ENCODE results near the gene DPH2.
A peak's percentile ranks its signal among the peaks of the same experiment; 100 is the strongest.

The DPH2 gene

DNA sequence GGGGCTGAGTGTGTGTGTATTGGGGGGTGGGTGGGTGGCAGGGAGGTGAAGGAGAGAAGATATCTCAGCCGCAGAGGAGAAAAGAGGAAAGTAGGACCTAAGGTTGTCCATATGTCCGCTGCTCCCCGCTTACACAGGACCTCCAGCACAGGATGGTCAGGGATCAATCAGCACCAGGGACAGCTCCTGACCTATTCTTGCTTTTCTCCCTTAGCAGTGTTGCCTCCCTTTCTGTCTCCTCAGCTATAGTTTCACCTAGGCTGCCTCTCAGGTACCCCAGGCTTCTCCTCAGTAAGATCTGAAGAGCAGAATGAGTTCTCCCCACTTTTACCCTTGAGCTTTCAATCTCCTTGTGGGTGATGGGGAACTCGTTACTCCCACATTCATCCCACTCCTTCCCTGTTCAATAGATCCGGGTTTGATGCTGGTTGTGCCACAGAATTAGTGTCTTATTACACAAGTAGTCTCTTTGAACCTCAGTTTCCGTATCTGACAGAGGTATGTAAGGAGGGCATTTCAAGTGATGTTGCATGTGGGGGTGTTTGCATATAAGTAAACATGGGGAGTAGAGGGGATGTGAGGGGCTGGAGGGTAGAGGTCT, 1.4 kb upstream of the DPH2 start:
- peak; percentile 31 for DNase-seq (ENCODE audit: low read depth)

DNA sequence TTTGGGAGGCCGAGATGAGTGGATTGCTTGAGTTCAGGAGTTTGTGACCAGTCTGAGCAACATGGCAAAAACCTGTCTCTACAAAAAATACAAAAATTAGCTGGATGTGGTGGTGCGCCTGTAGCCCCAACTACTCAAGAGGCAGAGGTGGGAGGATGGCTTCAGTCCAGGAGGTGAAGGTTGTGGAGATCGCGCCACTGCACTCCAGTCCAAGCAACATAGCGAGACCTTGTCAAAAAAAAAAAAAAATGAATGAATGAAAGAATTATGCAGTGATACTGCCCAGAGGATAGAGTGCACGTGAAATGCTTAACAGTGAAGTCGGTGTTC, 429 bp upstream of the DPH2 start:
- DNase-seq (ENCODE audit: low read depth), result no peak

DNA sequence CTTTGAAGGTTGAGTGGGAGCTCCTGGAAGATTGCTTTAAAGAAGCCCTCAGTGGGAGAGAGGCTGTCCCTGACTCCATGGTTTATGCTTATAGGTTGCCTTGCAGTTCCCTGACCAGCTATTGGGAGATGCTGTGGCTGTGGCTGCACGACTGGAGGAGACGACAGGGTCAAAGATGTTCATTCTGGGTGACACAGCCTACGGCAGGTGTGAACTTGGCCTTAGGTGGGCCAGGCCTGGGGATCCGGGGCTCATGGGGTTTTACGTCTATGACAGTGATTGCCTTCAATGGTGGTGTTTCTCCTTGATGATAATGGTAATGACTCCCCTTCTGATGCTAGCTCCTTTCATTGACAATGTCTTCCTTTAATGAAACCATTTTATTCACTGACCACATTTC, 692 bp downstream of the DPH2 start:
- no peak for DNase-seq (ENCODE audit: low read depth)

DNA sequence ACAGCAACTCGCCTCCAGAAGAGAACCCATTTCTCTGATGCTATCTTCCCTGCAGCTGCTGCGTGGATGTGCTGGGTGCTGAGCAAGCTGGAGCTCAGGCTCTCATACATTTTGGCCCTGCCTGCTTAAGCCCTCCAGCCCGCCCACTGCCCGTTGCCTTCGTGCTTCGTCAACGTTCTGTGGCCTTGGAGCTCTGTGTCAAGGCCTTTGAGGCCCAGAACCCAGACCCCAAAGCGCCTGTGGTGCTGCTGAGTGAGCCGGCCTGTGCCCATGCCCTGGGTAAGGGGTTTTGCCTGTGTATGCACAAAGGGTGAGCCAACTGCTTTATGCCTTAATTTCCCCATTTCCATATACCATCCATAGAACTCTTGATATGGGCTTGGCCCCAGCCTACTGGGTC, 1.1 kb downstream of the DPH2 start:
- DNase-seq (ENCODE audit: low read depth), result no peak

DNA sequence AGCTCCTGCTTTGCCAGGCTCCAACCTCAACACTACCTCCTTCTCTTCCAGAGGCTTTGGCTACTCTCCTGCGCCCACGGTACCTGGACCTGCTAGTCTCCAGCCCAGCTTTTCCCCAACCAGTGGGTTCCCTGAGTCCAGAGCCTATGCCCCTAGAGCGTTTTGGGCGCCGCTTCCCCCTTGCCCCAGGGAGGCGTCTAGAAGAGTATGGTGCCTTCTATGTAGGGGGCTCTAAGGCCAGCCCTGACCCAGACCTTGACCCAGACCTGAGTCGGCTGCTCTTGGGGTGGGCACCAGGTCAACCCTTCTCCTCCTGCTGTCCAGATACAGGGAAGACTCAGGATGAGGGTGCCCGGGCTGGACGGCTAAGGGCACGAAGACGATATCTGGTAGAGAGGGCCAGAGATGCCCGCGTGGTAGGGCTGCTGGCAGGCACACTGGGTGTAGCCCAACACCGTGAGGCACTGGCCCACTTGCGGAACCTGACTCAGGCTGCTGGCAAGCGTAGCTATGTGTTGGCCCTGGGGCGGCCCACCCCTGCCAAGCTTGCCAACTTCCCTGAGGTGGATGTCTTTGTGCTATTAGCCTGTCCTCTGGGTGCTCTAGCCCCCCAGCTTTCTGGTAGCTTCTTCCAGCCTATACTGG, 1.6 kb downstream of the DPH2 start:
- no peak for DNase-seq (ENCODE audit: low read depth)

DNA sequence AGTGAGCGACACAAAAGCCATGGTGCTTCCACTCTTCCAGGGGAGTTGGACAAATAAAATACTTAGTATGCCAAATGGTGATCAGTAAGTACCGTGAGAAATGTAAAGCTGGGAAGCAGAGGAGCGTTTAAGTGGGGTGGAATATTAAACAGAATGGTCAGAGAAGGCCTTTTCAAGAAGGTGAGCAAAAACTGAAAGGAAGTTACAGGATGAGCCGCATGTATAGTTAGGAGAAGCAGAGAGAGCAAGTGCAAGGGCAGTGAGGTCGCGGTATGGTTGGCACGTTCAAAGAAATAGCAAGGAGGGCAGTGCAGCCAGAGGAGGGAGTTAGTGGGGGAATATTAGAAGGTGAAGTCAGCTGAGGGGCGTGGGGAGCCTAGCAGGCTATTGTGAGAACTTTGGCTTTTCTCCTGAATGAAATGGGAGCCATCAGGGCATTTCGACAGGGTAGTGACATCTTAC, 4.2 kb downstream of the DPH2 start:
- DNase-seq (ENCODE audit: low read depth), result no peak

DNA sequence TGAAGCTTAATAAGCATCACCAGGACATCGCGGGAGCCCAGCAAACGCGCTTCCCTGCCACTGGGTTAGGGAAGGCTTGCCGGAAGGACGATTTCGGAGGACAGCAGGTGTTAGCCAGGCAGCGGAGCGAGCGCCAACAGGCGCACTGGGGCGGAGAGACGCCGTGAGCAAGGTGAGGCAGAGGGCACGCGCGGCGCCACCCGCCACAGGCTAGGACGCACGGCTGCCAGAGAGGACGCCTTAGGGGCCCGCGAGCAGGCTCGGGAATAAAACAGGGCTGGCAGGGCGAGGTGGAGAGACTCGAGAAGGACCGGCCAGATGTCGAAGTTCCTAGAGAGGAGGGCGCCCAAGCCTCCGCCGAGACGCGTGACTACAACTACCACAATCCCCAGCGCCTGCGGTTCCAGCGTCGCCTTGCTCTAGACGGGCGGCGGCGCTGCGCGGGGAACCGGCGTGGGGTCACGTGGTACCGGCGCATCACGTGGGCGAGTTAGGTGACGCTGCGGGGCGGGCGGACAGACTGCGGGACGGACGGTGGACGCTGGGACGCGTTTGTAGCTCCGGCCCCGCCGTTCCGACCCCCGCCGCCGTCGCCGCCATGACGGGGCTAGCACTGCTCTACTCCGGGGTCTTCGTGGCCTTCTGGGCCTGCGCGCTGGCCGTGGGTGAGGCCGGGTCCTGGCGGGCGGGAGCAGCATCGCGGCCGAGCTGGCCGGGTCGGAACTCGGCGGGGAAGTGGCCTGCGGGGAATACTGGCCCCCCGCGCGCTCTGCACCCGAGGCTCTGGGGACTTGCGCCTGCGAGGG, 4.8 kb downstream of the DPH2 start, which contains the start of gene ATP6V0B:
ATP6V0B (plus strand) TSS at position 518 of the 806 bp plus-strand sequence; CDS start at position 599, 81 bp downstream.
- DNase-seq (ENCODE audit: low read depth), result peak; percentile 95

DNA sequence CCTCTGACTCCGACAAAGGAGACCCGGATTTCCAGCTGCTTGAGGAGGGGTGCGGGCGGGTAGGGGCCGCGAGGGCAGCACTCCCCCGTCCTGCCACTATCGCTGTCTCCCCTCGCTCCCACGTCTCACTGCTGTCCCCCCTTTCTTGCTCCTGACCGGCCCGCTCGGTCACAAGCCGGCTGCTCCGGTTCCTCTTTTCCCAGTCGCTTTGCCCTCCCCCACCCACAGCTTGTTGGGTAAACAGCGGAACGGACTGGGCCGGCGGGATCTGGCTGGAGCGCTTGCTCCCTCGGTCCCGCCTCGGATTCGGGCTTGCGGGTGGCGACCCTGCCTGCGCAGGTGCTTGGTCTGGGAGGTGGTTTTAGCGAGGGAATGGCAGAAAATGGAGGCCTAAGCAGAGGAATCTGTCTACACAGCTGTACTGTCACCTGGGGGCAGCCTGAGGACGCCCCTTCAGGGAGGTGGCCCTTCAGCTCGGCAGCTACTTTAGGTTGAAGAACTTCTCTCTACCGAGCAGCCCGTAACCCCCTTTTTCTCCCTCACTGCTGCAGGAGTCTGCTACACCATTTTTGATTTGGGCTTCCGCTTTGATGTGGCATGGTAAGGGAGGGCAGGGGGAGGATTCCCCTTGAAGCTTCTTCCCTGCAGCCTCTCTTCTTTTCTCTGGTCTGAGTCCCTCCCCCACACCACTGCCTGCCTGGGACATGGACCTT, 5.6 kb downstream of the DPH2 start:
- peak; percentile 39 for DNase-seq (ENCODE audit: low read depth)

DNA sequence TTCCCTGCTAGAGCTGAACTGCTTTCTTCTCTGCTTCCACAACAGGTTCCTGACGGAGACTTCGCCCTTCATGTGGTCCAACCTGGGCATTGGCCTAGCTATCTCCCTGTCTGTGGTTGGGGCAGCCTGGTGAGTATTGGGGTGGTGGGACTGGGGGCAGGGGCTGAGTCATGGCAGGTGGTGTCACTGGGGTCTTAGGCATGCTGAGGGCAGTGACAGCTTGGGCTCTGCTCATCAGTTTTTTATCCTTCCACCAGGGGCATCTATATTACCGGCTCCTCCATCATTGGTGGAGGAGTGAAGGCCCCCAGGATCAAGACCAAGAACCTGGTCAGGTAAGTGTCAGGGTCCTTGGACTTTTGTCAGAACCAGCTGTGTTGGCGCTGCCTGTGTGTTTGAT, 6.2 kb downstream of the DPH2 start:
- no peak for DNase-seq (ENCODE audit: low read depth)

DNA sequence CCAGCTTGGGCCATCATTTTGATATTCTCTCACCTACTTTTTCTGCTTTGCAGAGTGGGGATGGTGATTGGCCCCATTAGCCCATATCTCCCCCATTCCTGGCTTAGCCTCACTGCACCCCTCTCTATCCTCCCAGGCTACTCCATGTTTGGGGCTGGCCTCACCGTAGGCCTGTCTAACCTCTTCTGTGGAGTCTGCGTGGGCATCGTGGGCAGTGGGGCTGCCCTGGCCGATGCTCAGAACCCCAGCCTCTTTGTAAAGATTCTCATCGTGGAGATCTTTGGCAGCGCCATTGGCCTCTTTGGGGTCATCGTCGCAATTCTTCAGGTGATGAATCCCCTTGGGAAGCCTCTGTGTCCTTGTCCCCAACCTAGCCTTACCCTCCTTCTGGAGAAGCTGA, 7.1 kb downstream of the DPH2 start:
- no peak for DNase-seq (ENCODE audit: low read depth)

DNA sequence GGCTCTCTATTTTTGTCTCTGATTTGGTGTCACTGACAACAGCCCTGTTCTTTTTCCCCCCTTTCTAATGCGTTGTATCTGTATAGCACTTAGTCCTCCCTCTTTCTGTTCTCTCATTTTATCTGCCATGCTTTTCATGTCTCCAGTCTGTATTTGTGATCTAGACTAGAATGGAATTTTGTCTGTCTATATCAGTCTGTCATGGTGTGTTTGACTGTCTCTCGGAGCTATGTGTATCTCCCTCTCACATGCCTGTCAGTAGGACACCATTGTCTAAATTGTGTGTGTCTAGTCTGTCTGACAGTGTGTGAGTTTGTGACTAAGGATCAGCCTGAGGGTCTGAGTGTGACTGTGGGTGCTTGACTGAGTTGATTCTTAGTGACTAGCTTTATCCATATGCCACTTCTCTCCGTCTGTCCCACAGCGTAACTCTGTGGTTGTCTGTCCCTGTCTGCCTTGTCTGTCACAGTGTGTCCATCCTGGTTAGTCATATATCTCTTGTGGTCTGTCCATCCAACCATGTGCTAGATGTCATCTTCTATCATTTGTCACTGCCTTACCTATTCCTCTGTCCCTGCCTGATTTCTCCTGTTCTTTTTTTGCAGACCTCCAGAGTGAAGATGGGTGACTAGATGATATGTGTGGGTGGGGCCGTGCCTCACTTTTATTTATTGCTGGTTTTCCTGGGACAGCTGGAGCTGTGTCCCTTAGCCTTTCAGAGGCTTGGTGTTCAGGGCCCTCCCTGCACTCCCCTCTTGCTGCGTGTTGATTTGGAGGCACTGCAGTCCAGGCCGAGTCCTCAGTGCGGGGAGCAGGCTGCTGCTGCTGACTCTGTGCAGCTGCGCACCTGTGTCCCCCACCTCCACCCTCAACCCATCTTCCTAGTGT, 7.8 kb downstream of the DPH2 start:
- no peak for DNase-seq (ENCODE audit: low read depth)

DNA sequence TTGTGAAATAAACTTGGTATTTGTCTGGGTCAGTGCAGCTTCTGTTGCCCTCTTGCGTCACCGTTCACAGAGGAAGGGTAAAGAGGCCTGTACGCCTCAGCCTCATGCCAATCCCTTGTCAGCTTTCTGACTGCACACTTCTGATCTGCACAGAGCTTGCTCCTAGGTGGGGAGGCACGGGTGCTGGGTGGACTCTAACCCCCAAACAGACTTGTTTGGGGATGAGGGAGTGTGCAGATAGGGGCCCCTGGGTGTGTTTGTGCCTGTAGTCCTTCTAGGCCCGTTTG, 8.4 kb downstream of the DPH2 start:
- no peak for DNase-seq (ENCODE audit: low read depth)

DNA sequence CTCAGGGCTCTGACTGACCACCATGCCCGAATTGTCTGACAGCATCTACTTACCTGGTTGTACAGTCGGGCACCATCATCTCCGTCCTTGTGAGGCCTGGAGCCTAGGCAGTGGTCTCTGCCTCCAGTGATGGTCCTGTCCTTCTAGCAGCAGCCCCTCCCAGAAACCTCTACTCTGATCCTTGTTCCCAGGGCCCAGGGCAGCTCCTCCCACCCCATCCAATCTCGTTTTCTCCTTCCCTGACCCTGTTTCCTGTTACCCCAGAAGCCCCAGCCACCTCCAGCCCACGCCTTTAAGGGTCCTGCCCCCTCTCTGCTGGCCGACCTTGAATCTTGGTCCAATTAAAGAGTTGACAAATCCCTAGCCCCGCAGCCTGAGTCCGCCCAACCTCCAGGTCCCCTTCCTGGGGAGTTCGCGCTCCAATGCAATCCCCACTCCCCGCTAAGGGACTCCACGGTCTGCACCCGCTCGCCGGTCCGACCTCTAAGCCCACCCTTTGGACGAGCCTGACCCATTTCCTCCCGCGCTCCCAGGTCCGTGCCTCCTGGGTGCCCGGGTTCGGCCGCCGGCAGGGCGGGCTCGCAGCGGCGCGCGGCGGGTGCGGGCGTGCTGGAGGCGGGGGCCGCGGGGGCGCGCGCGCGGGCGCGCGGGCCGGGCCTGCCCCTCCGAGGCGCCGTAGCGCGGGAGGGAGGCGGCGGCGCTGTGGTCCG, 8.9 kb downstream of the DPH2 start, which contains the start of gene B4GALT2:
B4GALT2 (plus strand) TSS at position 660 of the 710 bp plus-strand sequence. CDS start 1,951 bp downstream, outside the sequence.
- peak; percentile 26 for DNase-seq (ENCODE audit: low read depth)

DNA sequence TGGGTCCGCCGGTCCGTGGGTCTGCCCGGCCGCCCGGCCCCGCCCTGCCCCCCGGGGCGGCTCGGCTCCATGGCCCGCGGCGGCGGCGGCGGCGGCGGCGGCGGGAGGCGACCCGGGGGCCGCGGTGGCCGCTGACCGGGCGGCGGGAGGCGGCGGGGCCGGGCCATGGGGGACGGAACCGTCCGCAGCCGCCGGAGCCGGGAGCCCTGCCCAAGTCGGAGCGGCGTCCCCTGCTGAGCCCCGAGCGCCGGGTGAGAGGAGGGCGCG, 9.4 kb downstream of the DPH2 start:
- DNase-seq (ENCODE audit: low read depth), result no peak

DNA sequence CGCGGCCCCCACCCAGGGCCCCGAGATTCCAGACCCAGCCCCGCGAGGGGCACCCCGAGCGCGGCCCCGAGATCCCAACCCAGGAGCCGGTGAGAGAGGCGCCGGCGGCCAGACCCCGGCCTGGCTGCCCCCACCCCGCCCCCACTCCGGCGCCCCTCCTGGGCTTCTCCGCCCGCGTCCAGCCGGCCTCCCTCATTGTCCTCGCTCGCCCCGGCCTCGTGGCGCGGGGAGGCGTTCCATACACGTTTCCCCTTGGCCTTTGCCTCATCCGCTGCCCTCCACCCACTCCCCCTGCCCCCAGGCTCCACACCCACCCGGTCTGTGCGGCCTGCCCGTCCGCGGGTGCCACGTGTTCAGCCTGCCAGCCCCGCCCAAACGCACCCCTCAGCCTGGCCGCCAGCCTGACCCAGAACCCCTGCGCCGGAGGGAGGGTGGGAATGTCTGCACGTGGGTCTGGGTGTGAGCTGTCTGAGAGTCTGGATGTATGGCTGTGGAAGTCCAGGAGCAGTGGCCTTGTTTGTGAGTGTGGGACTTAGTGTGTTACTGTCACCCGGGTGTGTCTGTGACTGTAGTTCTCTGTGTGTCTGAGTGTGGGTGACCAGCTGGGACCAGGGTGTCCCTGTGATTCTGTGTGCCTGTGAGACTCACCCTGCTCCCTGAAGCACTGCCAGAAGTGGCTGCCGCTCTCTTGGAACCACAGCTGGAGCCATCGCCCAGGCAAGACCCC, 9.9 kb downstream of the DPH2 start:
- DNase-seq (ENCODE audit: low read depth), result peak; percentile 63

DNA sequence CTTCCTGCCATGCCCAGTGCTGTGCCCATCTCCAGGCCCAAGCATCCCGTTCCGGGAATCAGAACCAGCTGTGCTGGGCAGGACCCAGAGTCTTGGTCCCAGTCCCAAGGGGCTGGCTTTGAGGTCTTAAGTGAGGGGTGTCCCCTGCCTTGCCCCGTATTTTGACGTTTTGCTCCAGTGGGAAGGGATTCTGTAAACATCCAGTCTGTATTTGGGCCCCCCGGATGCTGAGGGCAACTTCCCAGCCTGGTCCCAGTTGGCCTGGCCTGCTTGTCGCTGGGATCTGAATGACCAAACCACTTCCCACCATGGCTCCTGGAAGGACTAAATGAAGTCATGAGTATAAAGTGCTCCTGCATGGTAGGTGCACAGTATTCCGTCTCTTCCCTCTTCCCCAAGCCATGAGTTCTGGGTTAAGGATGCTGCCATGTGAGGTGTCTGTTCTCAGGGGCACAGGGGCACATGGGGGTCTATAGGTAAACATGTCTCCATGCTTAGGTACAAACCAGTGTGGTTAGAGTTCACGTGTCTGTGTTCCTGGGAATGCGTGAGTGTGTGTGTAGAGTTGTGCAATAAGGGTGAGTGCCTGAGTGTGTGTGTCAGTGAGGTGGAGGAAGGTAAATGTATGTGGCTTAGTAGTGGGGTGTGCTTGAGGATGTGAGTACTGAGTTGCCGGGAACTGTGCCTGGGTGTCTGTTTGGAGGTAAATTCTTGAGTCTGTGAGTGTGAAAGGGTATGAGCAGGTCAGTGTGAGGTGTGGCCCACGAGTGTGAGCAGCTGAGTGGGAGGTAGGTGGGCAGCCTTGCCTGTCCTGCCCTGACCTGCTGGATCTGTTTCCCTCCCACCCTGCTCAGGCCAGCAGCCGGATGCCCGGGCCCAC, 10.7 kb downstream of the DPH2 start:
- DNase-seq (ENCODE audit: low read depth), result peak; percentile 69

DNA sequence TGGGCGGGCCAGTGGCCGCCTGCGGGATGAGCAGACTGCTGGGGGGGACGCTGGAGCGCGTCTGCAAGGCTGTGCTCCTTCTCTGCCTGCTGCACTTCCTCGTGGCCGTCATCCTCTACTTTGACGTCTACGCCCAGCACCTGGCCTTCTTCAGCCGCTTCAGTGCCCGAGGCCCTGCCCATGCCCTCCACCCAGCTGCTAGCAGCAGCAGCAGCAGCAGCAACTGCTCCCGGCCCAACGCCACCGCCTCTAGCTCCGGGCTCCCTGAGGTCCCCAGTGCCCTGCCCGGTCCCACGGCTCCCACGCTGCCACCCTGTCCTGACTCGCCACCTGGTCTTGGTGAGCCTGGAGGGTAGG, 11.3 kb downstream of the DPH2 start:
- no peak for DNase-seq (ENCODE audit: low read depth)

DNA sequence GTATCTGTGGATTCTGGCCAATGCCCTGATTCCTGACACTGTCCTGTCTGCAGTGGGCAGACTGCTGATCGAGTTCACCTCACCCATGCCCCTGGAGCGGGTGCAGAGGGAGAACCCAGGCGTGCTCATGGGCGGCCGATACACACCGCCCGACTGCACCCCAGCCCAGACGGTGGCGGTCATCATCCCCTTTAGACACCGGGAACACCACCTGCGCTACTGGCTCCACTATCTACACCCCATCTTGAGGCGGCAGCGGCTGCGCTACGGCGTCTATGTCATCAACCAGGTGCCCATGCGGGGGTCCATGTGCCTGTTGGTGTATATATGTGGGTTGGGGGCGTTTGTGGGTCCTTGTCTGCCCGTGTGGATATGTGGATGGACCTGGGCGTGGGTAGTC, 11.8 kb downstream of the DPH2 start:
- DNase-seq (ENCODE audit: low read depth), result no peak

DNA sequence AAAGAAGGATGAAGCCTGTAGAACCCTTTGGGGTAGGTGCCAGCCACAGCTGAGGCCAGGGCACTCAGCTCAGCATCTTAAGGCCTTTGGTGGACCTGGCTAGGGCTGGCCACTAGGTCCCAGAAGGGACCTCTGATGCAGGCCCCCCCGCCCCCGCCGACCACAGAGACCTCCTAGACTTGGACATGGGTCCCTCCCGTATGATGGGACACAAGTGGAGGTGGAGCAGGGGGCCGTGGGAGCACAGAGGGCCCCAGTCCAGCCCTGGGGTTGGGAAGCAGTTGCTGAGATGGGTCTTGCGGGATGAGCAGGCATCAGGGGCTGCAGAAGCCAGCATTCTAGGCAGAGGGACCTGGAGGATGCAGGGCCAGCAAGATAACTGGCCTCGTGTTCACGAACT, 12.4 kb downstream of the DPH2 start:
- DNase-seq (ENCODE audit: low read depth), result no peak

DNA sequence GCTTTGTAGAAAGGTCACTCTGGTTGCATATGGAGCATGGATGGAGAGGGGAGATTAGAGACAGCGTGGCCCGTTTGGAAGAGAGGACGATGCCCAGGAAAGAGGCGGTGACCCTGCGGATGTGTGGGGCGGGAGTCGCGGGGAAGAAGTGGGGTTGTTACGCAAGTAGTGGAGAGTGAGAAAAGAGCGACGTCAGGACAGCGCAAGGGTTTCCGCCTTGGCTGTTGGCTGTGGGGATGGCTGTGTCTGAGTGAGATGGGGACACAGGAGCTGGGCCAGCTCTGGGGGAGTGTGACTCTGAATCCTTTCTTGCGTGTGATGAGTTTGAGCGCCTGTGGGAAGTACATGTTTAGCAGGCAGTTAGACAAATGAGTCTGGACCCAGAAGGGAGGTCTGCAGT, 13.0 kb downstream of the DPH2 start:
- DNase-seq (ENCODE audit: low read depth), result no peak
